Measurements from ENCODE around the gene PSMF1.

PSMF1 gene

GRCh38 chr20:1107176-1107575, 11.2 kb upstream of the PSMF1 start:
- Mint-ChIP-seq H3K36me3 (peaks cover 3% of the 10 kb centered on the region), H3K4me1 (ENCODE audit: low read depth) (peaks cover 4% of the 10 kb centered on the region), H3K27me3 (no peaks in the 10 kb centered on the region), H3K27ac (no peak overlapping the region), H3K4me3 (no peak overlapping the region), H3K9me3 (ENCODE audit: low read depth) (peaks cover 4% of the 10 kb centered on the region)

DNA sequence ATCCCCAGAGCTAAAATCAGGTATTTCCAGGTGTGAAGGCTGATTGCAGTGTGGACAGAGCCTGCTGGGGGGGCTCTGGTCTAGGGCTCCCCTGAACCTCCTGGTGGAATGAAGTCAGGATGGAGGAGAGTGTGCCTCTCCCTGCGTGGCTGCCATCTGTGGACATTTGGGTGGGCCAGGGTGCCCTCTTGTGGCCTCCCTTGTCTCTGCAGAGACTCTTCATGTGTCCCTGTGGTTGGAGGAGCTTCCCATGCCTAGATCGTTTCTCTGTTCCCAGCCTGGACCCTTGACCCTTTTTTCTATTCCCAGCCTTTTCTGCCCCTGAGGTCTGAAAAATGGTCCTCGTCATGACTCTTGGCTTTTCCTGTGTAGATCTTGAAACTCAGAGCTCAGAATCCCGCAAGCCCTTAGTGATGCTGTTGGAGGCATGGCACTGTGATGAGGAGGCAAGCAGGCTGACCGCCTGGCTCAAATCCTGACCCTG, 9.9 kb upstream of the PSMF1 start:
- Mint-ChIP-seq H3K9me3 (ENCODE audit: low read depth) (no peaks in the 10 kb centered on the region), H3K27me3 (no peaks in the 10 kb centered on the region), H3K27ac (no peak overlapping the region), H3K4me3 (no peak overlapping the region), H3K36me3 (no peaks in the 10 kb centered on the region), H3K4me1 (ENCODE audit: low read depth) (peaks cover 4% of the 10 kb centered on the region)

GRCh38 chr20:1112908-1113307, 5.5 kb upstream of the PSMF1 start:
- Mint-ChIP-seq H3K4me3 (no peak overlapping the region), H3K4me1 (ENCODE audit: low read depth) (peaks cover 15% of the 10 kb centered on the region), H3K9me3 (ENCODE audit: low read depth) (no peaks in the 10 kb centered on the region), H3K27ac (no peak overlapping the region), H3K36me3 (peaks cover 2% of the 10 kb centered on the region), H3K27me3 (no peaks in the 10 kb centered on the region)

GRCh38 chr20:1118004-1118335, 432 bp upstream of the PSMF1 start:
- Mint-ChIP-seq H3K9me3 (ENCODE audit: low read depth) (no peaks in the 10 kb centered on the region), H3K36me3 (peaks cover 13% of the 10 kb centered on the region), H3K4me3 (peak overlapping the region; percentile 95), H3K4me1 (ENCODE audit: low read depth) (peaks cover 52% of the 10 kb centered on the region), H3K27ac (peak overlapping the region; percentile 92), H3K27me3 (no peaks in the 10 kb centered on the region)

DNA sequence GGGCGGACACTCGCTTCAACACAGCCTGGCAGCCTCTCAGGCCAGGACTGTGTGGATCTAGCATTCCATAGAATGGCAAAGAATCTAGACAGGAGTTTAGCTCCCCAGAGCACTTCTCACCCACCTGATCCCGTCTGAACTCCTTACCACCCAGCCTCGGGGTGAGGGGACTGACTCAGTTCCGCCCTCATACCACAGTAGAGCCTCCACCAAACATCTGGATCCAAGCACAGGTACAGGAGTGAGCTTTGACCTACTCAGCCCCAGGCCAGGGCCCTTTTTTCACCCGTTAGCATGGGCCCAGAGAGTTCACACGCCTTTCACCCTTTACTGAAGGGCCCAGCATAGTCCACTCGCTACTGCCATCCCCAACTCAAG, 715 bp downstream of the PSMF1 start:
- Mint-ChIP-seq H3K4me3 (peak overlapping the region; percentile 95), H3K9me3 (ENCODE audit: low read depth) (no peaks in the 10 kb centered on the region), H3K27me3 (no peaks in the 10 kb centered on the region), H3K36me3 (peaks cover 13% of the 10 kb centered on the region), H3K4me1 (ENCODE audit: low read depth) (peaks cover 62% of the 10 kb centered on the region), H3K27ac (peak overlapping the region; percentile 92)

- peaks cover 65% of the 10 kb centered on the region for H3K4me1 Mint-ChIP-seq (ENCODE audit: low read depth)
- H3K9me3 Mint-ChIP-seq (ENCODE audit: low read depth) = no peaks in the 10 kb centered on the region
- no peaks in the 10 kb centered on the region for H3K27me3 Mint-ChIP-seq
- peaks cover 13% of the 10 kb centered on the region for H3K36me3 Mint-ChIP-seq
- H3K4me3 Mint-ChIP-seq = peak overlapping the region; percentile 95
- H3K27ac Mint-ChIP-seq = peak overlapping the region; percentile 92
Measured at GRCh38 chr20:1119524-1119923, 1.1 kb downstream of the PSMF1 start.

DNA sequence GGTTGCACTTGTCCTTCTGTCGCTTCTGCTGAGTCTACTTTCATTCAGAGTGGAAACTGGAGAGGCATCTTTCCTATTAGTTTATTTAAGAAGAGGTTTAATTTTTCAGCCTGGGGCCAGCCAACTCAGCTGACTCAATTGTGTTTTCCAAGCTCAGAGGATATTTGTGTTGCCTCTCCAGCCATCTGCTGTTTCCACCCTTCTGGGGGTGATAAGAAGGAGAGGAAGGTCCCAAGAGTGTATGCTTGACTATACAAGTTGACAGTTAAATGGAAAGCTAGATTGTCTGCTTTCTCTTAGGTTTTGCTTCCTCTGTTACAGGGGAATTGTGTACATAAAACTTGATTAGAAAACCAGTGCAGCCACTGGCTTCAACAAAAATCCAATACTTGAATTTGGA, 3.0 kb downstream of the PSMF1 start:
- Mint-ChIP-seq H3K27me3 (no peaks in the 10 kb centered on the region), H3K4me1 (ENCODE audit: low read depth) (peaks cover 77% of the 10 kb centered on the region), H3K27ac (peak overlapping the region; percentile 66), H3K4me3 (peak overlapping the region; percentile 73), H3K9me3 (ENCODE audit: low read depth) (no peaks in the 10 kb centered on the region), H3K36me3 (peaks cover 22% of the 10 kb centered on the region)

- Mint-ChIP-seq H3K36me3 (peaks cover 23% of the 10 kb centered on the region), H3K9me3 (ENCODE audit: low read depth) (no peaks in the 10 kb centered on the region), H3K27ac (peak overlapping the region; percentile 72), H3K4me3 (peak overlapping the region; percentile 61), H3K27me3 (no peaks in the 10 kb centered on the region), H3K4me1 (ENCODE audit: low read depth) (peaks cover 68% of the 10 kb centered on the region)
Measured at GRCh38 chr20:1122388-1123315, 4.2 kb downstream of the PSMF1 start.

DNA sequence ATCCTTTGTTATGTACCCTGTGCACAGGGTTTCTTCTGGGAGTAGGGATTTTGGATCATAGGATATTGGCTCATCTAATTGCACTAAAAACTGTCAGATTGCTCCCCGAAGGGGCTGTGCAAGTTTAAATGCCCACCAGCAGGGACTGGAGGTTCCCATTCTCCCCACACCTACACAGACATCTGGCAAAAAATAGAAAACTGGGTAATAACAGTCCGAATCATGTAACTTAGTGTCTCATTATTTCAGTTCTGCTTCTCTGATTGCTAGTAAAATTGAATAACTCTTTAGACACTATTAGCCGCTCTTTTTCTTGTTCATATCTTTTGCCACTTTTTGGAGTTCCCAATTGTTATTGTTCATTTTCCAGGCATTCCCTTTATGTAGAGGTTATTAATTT, 5.3 kb downstream of the PSMF1 start:
- peak overlapping the region; percentile 34 for H3K27ac Mint-ChIP-seq
- H3K27me3 Mint-ChIP-seq = no peaks in the 10 kb centered on the region
- H3K4me3 Mint-ChIP-seq = peak overlapping the region; percentile 40
- H3K9me3 Mint-ChIP-seq (ENCODE audit: low read depth) = no peaks in the 10 kb centered on the region
- H3K4me1 Mint-ChIP-seq (ENCODE audit: low read depth) = peaks cover 64% of the 10 kb centered on the region
- peaks cover 27% of the 10 kb centered on the region for H3K36me3 Mint-ChIP-seq

DNA sequence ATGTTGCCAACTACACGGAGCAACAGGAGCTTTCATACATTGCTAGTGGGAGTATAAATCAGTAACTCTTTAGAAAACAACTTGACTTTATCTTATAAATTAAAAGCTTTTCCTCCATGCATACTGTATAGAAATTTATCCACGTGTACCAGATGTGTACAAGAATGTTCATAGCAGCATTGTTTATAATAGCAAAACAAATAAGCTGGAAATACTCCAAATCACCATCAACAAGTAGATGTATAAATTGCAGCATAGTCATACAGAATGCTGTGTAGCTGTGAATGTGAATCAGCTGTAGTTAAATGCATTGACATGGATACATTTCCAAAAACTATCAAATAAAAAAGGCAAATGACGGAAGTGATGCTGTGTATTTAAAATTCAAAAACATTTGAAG, 6.0 kb downstream of the PSMF1 start:
- Mint-ChIP-seq H3K27me3 (no peaks in the 10 kb centered on the region), H3K36me3 (peaks cover 29% of the 10 kb centered on the region), H3K27ac (no peak overlapping the region), H3K9me3 (ENCODE audit: low read depth) (no peaks in the 10 kb centered on the region), H3K4me1 (ENCODE audit: low read depth) (peaks cover 64% of the 10 kb centered on the region), H3K4me3 (no peak overlapping the region)

GRCh38 chr20:1125277-1125676, 6.9 kb downstream of the PSMF1 start:
- Mint-ChIP-seq H3K4me1 (ENCODE audit: low read depth) (peaks cover 58% of the 10 kb centered on the region), H3K9me3 (ENCODE audit: low read depth) (no peaks in the 10 kb centered on the region), H3K27me3 (no peaks in the 10 kb centered on the region), H3K27ac (peak overlapping the region; percentile 11), H3K4me3 (no peak overlapping the region), H3K36me3 (peaks cover 33% of the 10 kb centered on the region)

DNA sequence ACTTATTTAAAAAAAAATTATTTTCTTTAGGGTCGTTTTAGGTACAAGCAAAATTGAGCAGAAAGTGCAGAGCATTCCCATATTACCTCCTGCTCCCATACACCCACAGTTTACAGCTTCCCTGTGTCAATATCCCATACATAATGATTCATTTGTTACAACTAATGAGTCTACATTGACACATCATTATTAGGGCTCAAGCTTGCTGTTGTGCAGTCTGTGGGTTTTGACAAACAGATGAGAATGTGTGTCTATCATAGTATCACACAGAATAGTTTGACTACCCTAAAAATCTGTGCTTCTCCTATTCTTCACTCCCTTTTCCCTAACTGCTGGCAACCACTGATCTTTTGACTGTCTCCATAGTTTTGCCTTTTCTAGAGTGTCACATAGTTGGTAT, 9.4 kb downstream of the PSMF1 start:
- Mint-ChIP-seq H3K27me3 (no peaks in the 10 kb centered on the region), H3K4me3 (no peak overlapping the region), H3K36me3 (peaks cover 33% of the 10 kb centered on the region), H3K4me1 (ENCODE audit: low read depth) (peaks cover 55% of the 10 kb centered on the region), H3K27ac (no peak overlapping the region), H3K9me3 (ENCODE audit: low read depth) (no peaks in the 10 kb centered on the region)

GRCh38 chr20:1130058-1130694, 11.8 kb downstream of the PSMF1 start:
- H3K4me3 Mint-ChIP-seq = no peak overlapping the region
- H3K27me3 Mint-ChIP-seq = no peaks in the 10 kb centered on the region
- no peaks in the 10 kb centered on the region for H3K9me3 Mint-ChIP-seq (ENCODE audit: low read depth)
- H3K27ac Mint-ChIP-seq = peak overlapping the region; percentile 11
- H3K4me1 Mint-ChIP-seq (ENCODE audit: low read depth) = peaks cover 48% of the 10 kb centered on the region
- H3K36me3 Mint-ChIP-seq = peaks cover 35% of the 10 kb centered on the region

GRCh38 chr20:1130847-1131246, 12.4 kb downstream of the PSMF1 start:
- H3K4me3 Mint-ChIP-seq = no peak overlapping the region
- H3K36me3 Mint-ChIP-seq = peaks cover 33% of the 10 kb centered on the region
- peaks cover 47% of the 10 kb centered on the region for H3K4me1 Mint-ChIP-seq (ENCODE audit: low read depth)
- H3K9me3 Mint-ChIP-seq (ENCODE audit: low read depth) = no peaks in the 10 kb centered on the region
- no peaks in the 10 kb centered on the region for H3K27me3 Mint-ChIP-seq
- H3K27ac Mint-ChIP-seq = no peak overlapping the region

DNA sequence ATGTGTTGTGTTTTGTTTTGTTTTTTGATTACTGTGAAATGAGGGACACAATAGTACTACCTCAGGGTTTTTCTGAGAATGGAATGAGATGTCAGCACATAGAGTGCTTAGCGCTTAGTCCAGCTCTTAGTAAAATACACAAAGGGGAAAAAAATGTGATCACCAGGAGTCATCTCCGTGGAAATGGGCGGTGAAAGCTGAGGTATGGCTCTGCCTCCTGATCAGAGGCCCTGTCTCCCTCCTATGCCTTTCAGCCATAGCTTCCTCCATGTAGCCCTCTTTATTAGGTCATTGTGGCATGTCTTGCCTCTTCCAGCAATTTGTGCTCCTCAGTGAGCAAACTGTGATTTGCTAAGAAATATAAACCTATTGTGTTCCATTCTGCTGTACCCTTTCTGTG, 13.0 kb downstream of the PSMF1 start:
- H3K4me1 Mint-ChIP-seq (ENCODE audit: low read depth) = peaks cover 46% of the 10 kb centered on the region
- peaks cover 31% of the 10 kb centered on the region for H3K36me3 Mint-ChIP-seq
- no peaks in the 10 kb centered on the region for H3K9me3 Mint-ChIP-seq (ENCODE audit: low read depth)
- H3K27ac Mint-ChIP-seq = no peak overlapping the region
- H3K27me3 Mint-ChIP-seq = no peaks in the 10 kb centered on the region
- H3K4me3 Mint-ChIP-seq = no peak overlapping the region
